Hepatocyte (in vitro differentiated cells): ENCODE results near the gene SLC23A2.

Experiments used
- CTCF ChIP-seq: fragments of 200-600 bp; sonication (generic); IDR thresholded peaks from 2 replicates; pipeline ENCODE4 v1.5.1; 2016; ENCODE audit warnings: antibody characterized with exemption, mild to moderate bottlenecking; ENCODE audit not compliant: poor library complexity
- EZH2 ChIP-seq: fragments of 200-600 bp; sonication (generic); IDR thresholded peaks from 2 replicates; pipeline ENCODE4 v1.6.1; 2016; ENCODE audit warnings: antibody characterized with exemption, mild to moderate bottlenecking, borderline replicate concordance
- EZH2phosphoT487 ChIP-seq: fragments of 200-600 bp; sonication (generic); IDR thresholded peaks from one replicate; pipeline ENCODE4 v1.6.1; 2018; ENCODE audit warnings: antibody characterized with exemption, mild to moderate bottlenecking, low read depth, moderate library complexity; ENCODE audit not compliant: unreplicated experiment, severe bottlenecking

- TF ChIP-seq CTCF: no peak
- TF ChIP-seq EZH2phosphoT487: no peak
- no peak for TF ChIP-seq EZH2
Observed at GRCh38 chr20:5005326-5005725, 4.0 kb upstream of the SLC23A2 start.
